Astrocyte of the spinal cord (primary cell): ENCODE measurements around the gene TPO.
"Not testable (repeated sequence)": the region's sequence is repeated elsewhere in the genome, so short reads cannot be mapped to it uniquely, and the experiment has no call there.

Experiments used
- DNase-seq: peaks from one replicate; pipeline ENCODE4 v3.0.0; 2011; ENCODE audit warnings: low read depth, low spot score
- H3K4me3 ChIP-seq: 2 replicates; pipeline ENCODE4 v1.5.1; 2011; ENCODE audit warnings: low read depth, mild to moderate bottlenecking, low read length, moderate library complexity
- CTCF ChIP-seq: IDR thresholded peaks from 2 replicates; pipeline ENCODE4 v1.5.1; 2012; ENCODE audit warnings: low read depth, mild to moderate bottlenecking, low read length, inconsistent platforms
- in situ Hi-C: cut with HindIII; loops from 2 replicates; pipeline ENCODE4 v1.10.0; 2017; ENCODE audit warnings: low sequenced_read_pairs

The TPO gene

GRCh38 chr2:1569879-1570450 is 156.7 kb downstream of the TPO start:
- in situ Hi-C loops, result no loop called here
- TF ChIP-seq CTCF, result no peak
- no peak for DNase-seq
- H3K4me3 ChIP-seq, result no peak overlapping the region

GRCh38 chr2:1571477-1572417 is 158.5 kb downstream of the TPO start:
- DNase-seq, result no peak
- no peak overlapping the region for H3K4me3 ChIP-seq
- TF ChIP-seq CTCF, result no peak
- in situ Hi-C loops, result no loop called here

GRCh38 chr2:1572638-1573037 is 159.4 kb downstream of the TPO start:
- peak; percentile 54 for DNase-seq
- no peak overlapping the region for H3K4me3 ChIP-seq
- in situ Hi-C loops, result no loop called here
- no peak for TF ChIP-seq CTCF

- H3K4me3 ChIP-seq, result no peak overlapping the region
- in situ Hi-C loops, result no loop called here
- DNase-seq, result no peak
- TF ChIP-seq CTCF, result no peak
These were observed 164.6 kb downstream of the TPO start for GRCh38 chr2:1577846-1578245.

GRCh38 chr2:1581257-1581964 is 168.1 kb downstream of the TPO start:
- DNase-seq, H3K4me3 ChIP-seq, in situ Hi-C loops: not testable (repeated sequence)

GRCh38 chr2:1581965-1582625 is 168.8 kb downstream of the TPO start:
- H3K4me3 ChIP-seq, result no peak overlapping the region
- in situ Hi-C loops, result no loop called here
- TF ChIP-seq CTCF, result no peak
- no peak for DNase-seq
